SH-SY5Y (cell line): Measurements from ENCODE around the gene DQX1.

ENCODE experiments used
- GATA2 ChIP-seq: IDR thresholded peaks from 2 replicates; pipeline ENCODE4 v1.6.1; 2011; ENCODE audit warnings: mild to moderate bottlenecking, low read depth, low read length
- GATA3 ChIP-seq: IDR thresholded peaks from 2 replicates; pipeline ENCODE4 v1.6.1; 2011; ENCODE audit warnings: low read depth, mild to moderate bottlenecking, low read length, moderate library complexity

GRCh38 chr2:74471332-74472065, 54.5 kb downstream of the DQX1 start:
- no peak for TF ChIP-seq GATA3
- TF ChIP-seq GATA2: no peak
